H9 (cell line): Measurements from ENCODE around the gene DCAF8. TPM values are rescaled to one million over a fixed set of nuclear protein-coding genes. Genes with fewer than 3 reads are reported as not detected.
A peak's percentile ranks its signal among the peaks of the same experiment; 100 is the strongest.

ENCODE experiments used
- DNase-seq: peaks from one replicate; pipeline ENCODE4 v3.0.0-alpha.2; 2017
- H2AFZ ChIP-seq: one replicate; pipeline ENCODE4 v1.6.1; 2013; ENCODE audit warnings: mild to moderate bottlenecking, low read length, control low read depth, moderate library complexity
- H2AK5ac ChIP-seq: 2 replicates; pipeline ENCODE4 v1.6.1; 2013; ENCODE audit warnings: low read length, control low read depth, mixed read lengths; ENCODE audit not compliant: insufficient read length
- H2BK120ac ChIP-seq: one replicate; pipeline ENCODE4 v1.6.1; 2013; ENCODE audit warnings: low read depth, mild to moderate bottlenecking, low read length, control low read depth, inconsistent platforms; ENCODE audit not compliant: poor library complexity, severe bottlenecking
- H2BK12ac ChIP-seq: 2 replicates; pipeline ENCODE4 v1.6.1; 2013; ENCODE audit warnings: low read length, control low read depth, mixed read lengths, low read depth; ENCODE audit not compliant: insufficient read length
- H2BK15ac ChIP-seq: 2 replicates; pipeline ENCODE4 v1.6.1; 2013; ENCODE audit warnings: low read depth, low read length, control low read depth
- H2BK20ac ChIP-seq: one replicate; pipeline ENCODE4 v1.6.1; 2013; ENCODE audit warnings: low read depth, mild to moderate bottlenecking, low read length, control low read depth, inconsistent platforms; ENCODE audit not compliant: poor library complexity, severe bottlenecking
- H2BK5ac ChIP-seq: 2 replicates; pipeline ENCODE4 v1.6.1; 2013; ENCODE audit warnings: low read length, control low read depth, mixed read lengths; ENCODE audit not compliant: insufficient read length
- H3K14ac ChIP-seq: 2 replicates; pipeline ENCODE4 v1.6.1; 2013; ENCODE audit warnings: low read length, control low read depth; ENCODE audit not compliant: insufficient read depth
- H3K18ac ChIP-seq: 2 replicates; pipeline ENCODE4 v1.6.1; 2013; ENCODE audit warnings: low read depth, mild to moderate bottlenecking, mixed read lengths, low read length, control low read depth; ENCODE audit not compliant: insufficient read length
- H3K23ac ChIP-seq: 2 replicates; pipeline ENCODE4 v1.6.1; 2013; ENCODE audit warnings: low read length, control low read depth, mixed read lengths, low read depth; ENCODE audit not compliant: insufficient read length
- H3K23me2 ChIP-seq: 2 replicates; pipeline ENCODE4 v1.6.1; 2013; ENCODE audit warnings: low read depth, mild to moderate bottlenecking, mixed read lengths, low read length, control low read depth; ENCODE audit not compliant: insufficient read length, poor library complexity, severe bottlenecking
- H3K27ac ChIP-seq: 2 replicates; pipeline ENCODE4 v1.5.1; 2013; ENCODE audit warnings: low read length, control low read depth, mixed read lengths, low read depth; ENCODE audit not compliant: insufficient read length
- H3K27me3 ChIP-seq: 2 replicates; pipeline ENCODE4 v1.6.1; 2013; ENCODE audit warnings: low read length, control low read depth, inconsistent platforms; ENCODE audit not compliant: insufficient read depth
- H3K4ac ChIP-seq: 2 replicates; pipeline ENCODE4 v1.6.1; 2013; ENCODE audit warnings: low read depth, mild to moderate bottlenecking, control low read depth, inconsistent platforms, low read length, moderate library complexity
- H3K4me1 ChIP-seq: 2 replicates; pipeline ENCODE4 v1.6.1; 2013; ENCODE audit warnings: low read length, control low read depth, inconsistent platforms; ENCODE audit not compliant: insufficient read depth
- H3K4me2 ChIP-seq: 2 replicates; pipeline ENCODE4 v1.6.1; 2013; ENCODE audit warnings: low read length, control low read depth, mixed read lengths; ENCODE audit not compliant: insufficient read length, insufficient read depth
- H3K56ac ChIP-seq: 2 replicates; pipeline ENCODE4 v1.6.1; 2013; ENCODE audit warnings: low read depth, mild to moderate bottlenecking, mixed read lengths, low read length, control low read depth; ENCODE audit not compliant: insufficient read length
- H3K79me1 ChIP-seq: 2 replicates; pipeline ENCODE4 v1.6.1; 2013; ENCODE audit warnings: low read depth, mild to moderate bottlenecking, moderate library complexity, low read length, control low read depth, inconsistent platforms; ENCODE audit not compliant: insufficient read depth, poor library complexity, severe bottlenecking
- H3K79me2 ChIP-seq: 2 replicates; pipeline ENCODE4 v1.6.1; 2013; ENCODE audit warnings: low read length, control low read depth, inconsistent platforms; ENCODE audit not compliant: insufficient read depth
- H3K9ac ChIP-seq: 2 replicates; pipeline ENCODE4 v1.6.1; 2013; ENCODE audit warnings: low read length, control low read depth, mixed read lengths; ENCODE audit not compliant: insufficient read length; ENCODE audit errors: extremely low read depth
- H3K9me3 ChIP-seq: one replicate; pipeline ENCODE4 v1.6.1; 2013; ENCODE audit warnings: low read depth, low read length, inconsistent platforms; ENCODE audit not compliant: control insufficient read depth
- H3T11ph ChIP-seq: one replicate; pipeline ENCODE4 v1.6.1; 2013; ENCODE audit warnings: mild to moderate bottlenecking, low read length, control low read depth, inconsistent platforms
- H4K20me1 ChIP-seq: one replicate; pipeline ENCODE4 v1.6.1; 2013; ENCODE audit not compliant: control insufficient read depth, insufficient read length, insufficient read depth
- H4K5ac ChIP-seq: 2 replicates; pipeline ENCODE4 v1.6.1; 2013; ENCODE audit warnings: low read depth, mild to moderate bottlenecking, mixed read lengths, low read length, control low read depth; ENCODE audit not compliant: insufficient read length
- H4K8ac ChIP-seq: replicated peaks from 2 replicates; pipeline ENCODE4 v1.6.1; 2013; ENCODE audit warnings: low read length, control low read depth, mixed read lengths, low read depth; ENCODE audit not compliant: insufficient read length
- H4K91ac ChIP-seq: 2 replicates; pipeline ENCODE4 v1.6.1; 2013; ENCODE audit warnings: low read depth, mild to moderate bottlenecking, moderate library complexity, mixed read lengths, low read length, control low read depth; ENCODE audit not compliant: insufficient read length
- H3K27ac Mint-ChIP-seq, 3 experiments: 2 replicates in 2 of 3; 3 replicates in 1 of 3; pipeline ENCODE4 v1.8.0; 2020 to 2021; ENCODE audit warnings: mixed read lengths in 3 of 3, mild to moderate bottlenecking in 1 of 3, moderate library complexity in 1 of 3
- H3K27me3 Mint-ChIP-seq: 2 replicates; pipeline ENCODE4 v1.8.0; 2021; ENCODE audit warnings: low read depth, mild to moderate bottlenecking, moderate library complexity, mixed read lengths
- H3K36me3 Mint-ChIP-seq, 3 experiments: 2 replicates in 2 of 3; 3 replicates in 1 of 3; pipeline ENCODE4 v1.8.0; 2020 to 2021; ENCODE audit warnings: low read depth in 3 of 3, mixed read lengths in 3 of 3; ENCODE audit not compliant: insufficient read depth in 1 of 3
- H3K4me1 Mint-ChIP-seq, 2 experiments: 2 replicates each; pipeline ENCODE4 v1.8.0; 2020; ENCODE audit warnings: mixed read lengths in 2 of 2
- H3K4me3 Mint-ChIP-seq, 2 experiments: 2 replicates in 1 of 2; 3 replicates in 1 of 2; pipeline ENCODE4 v1.8.0; 2020 to 2021; ENCODE audit warnings: mild to moderate bottlenecking in 2 of 2, mixed read lengths in 2 of 2, moderate library complexity in 1 of 2
- H3K9me3 Mint-ChIP-seq, 2 experiments: 2 replicates in 1 of 2; 3 replicates in 1 of 2; pipeline ENCODE4 v1.8.0; 2020; ENCODE audit warnings: mild to moderate bottlenecking in 2 of 2, mixed read lengths in 2 of 2, moderate library complexity in 1 of 2
- CTCF ChIP-seq: fragments of 200-600 bp; sonication (generic); conservative IDR thresholded peaks from 3 replicates; pipeline ENCODE4 v1.8.0; 2021; ENCODE audit warnings: antibody characterized with exemption, mild to moderate bottlenecking
- WGBS: extraction: QIAGEN DNeasy Blood & Tissue Kit; methylation state at CpG from one replicate; pipeline ENCODE4 v1.1.7; 2013; ENCODE audit warnings: missing lambda C conversion rate, low lambda C conversion rate, mixed read lengths; ENCODE audit not compliant: insufficient read length; ENCODE audit errors: extremely low coverage; 5-methylcytosine and 5-hydroxymethylcytosine counted together
- total RNA-seq: library from RNA; stranded (reverse); gene quantifications from 2 replicates; pipeline ENCODE4 v1.2.1, GENCODE V29; 2021

Gene DCAF8
- total RNA-seq, 1 experiment from 2014 or later = 106 TPM

- H3K9me3 ChIP-seq = no peaks in the 10 kb centered on the region
- H3K36me3 Mint-ChIP-seq = no peaks in the 10 kb centered on the region
- no peaks in the 10 kb centered on the region for H3K79me2 ChIP-seq
- H3K27me3 ChIP-seq = no peaks in the 10 kb centered on the region
- no peaks in the 10 kb centered on the region for H3K79me1 ChIP-seq
- H3K27ac Mint-ChIP-seq = peak overlapping the region in 1 of 3 experiments; percentile 12; a peak in 2 of 7 replicates
- no peak overlapping the region for H2BK120ac ChIP-seq
- H3K9me3 Mint-ChIP-seq = no peaks in the 10 kb centered on the region
- no peaks in the 10 kb centered on the region for H3K23me2 ChIP-seq
- H4K91ac ChIP-seq = no peak overlapping the region
- DNase-seq = no peak
- H4K5ac ChIP-seq = no peak overlapping the region
- no peaks in the 10 kb centered on the region; the same call in 1 of the 2 replicates for H3K4me1 ChIP-seq
- peaks cover 22% of the 10 kb centered on the region for H3K27me3 Mint-ChIP-seq
- no peak overlapping the region for H3K9ac ChIP-seq
- no peak overlapping the region; a peak in 1 of 5 replicates for H3K4me3 Mint-ChIP-seq
- H2BK15ac ChIP-seq = no peak overlapping the region
- no peaks in the 10 kb centered on the region for H4K20me1 ChIP-seq
- H2AK5ac ChIP-seq = no peak overlapping the region
- H3K56ac ChIP-seq = no peak overlapping the region
- H2BK5ac ChIP-seq = no peak overlapping the region
- no peak overlapping the region for H2BK20ac ChIP-seq
- H3K14ac ChIP-seq = no peak overlapping the region
- H3T11ph ChIP-seq = no peak overlapping the region
- H4K8ac ChIP-seq = no peak overlapping the region
- no peak overlapping the region for H3K23ac ChIP-seq
- H3K18ac ChIP-seq = no peak overlapping the region
- H3K4me1 Mint-ChIP-seq = peaks cover 9 to 13% of the 10 kb centered on the region in 2 experiments; a peak in 3 of 4 replicates
- no peak overlapping the region for H3K4ac ChIP-seq
- no peak for TF ChIP-seq CTCF
- H3K27ac ChIP-seq = no peak overlapping the region
- H2BK12ac ChIP-seq = no peak overlapping the region
- WGBS = no CpG with 5 or more reads among the region's 7 CpGs
- H2AFZ ChIP-seq = no peak overlapping the region
- H3K4me2 ChIP-seq = no peak overlapping the region
Observed at GRCh38 chr1:160186246-160186645, 76.1 kb downstream of the DCAF8 start.
